GM19468 (cell line): Measurements from ENCODE around the gene INPP5D.
A peak's percentile ranks its signal among the peaks of the same experiment; 100 is the strongest.
"Not testable (repeated sequence)": the region's sequence is repeated elsewhere in the genome, so short reads cannot be mapped to it uniquely, and the experiment has no call there.

ENCODE experiments used
- ATAC-seq: cut with Tn5 transposase; IDR thresholded peaks from one replicate; pipeline ENCODE4 v1.9.1; 2021; ENCODE audit warnings: mild to moderate bottlenecking, moderate library complexity, moderate number of reproducible peaks; ENCODE audit not compliant: unreplicated experiment; ENCODE audit errors: extremely low read depth

The INPP5D gene

GRCh38 chr2:233087713-233088112 is 27.6 kb downstream of the INPP5D start:
- ATAC-seq = no peak

GRCh38 chr2:233088972-233089345 is 28.8 kb downstream of the INPP5D start:
- ATAC-seq = no peak

- ATAC-seq = no peak
Observed at GRCh38 chr2:233089851-233090250, 29.7 kb downstream of the INPP5D start.

GRCh38 chr2:233090879-233091278 is 30.7 kb downstream of the INPP5D start:
- no peak for ATAC-seq

- ATAC-seq = no peak
Observed at GRCh38 chr2:233091595-233092375, 31.6 kb downstream of the INPP5D start.

GRCh38 chr2:233092432-233093165 is 32.5 kb downstream of the INPP5D start:
- no peak for ATAC-seq

- ATAC-seq = no peak
Observed at GRCh38 chr2:233093166-233093448, 33.0 kb downstream of the INPP5D start.

- no peak for ATAC-seq
Observed at GRCh38 chr2:233093721-233094120, 33.6 kb downstream of the INPP5D start.

- no peak for ATAC-seq
Observed at GRCh38 chr2:233094614-233095013, 34.5 kb downstream of the INPP5D start.

GRCh38 chr2:233096006-233096405 is 35.9 kb downstream of the INPP5D start:
- ATAC-seq = no peak

- no peak for ATAC-seq
Observed at GRCh38 chr2:233098618-233099017, 38.5 kb downstream of the INPP5D start.

GRCh38 chr2:233099820-233100191 is 39.7 kb downstream of the INPP5D start:
- not testable (repeated sequence) for ATAC-seq

- ATAC-seq = peak; percentile 81
Observed at GRCh38 chr2:233100192-233100998, 40.3 kb downstream of the INPP5D start.

GRCh38 chr2:233101141-233101540 is 41.0 kb downstream of the INPP5D start:
- no peak for ATAC-seq

- ATAC-seq = no peak
Observed at GRCh38 chr2:233101816-233102215, 41.7 kb downstream of the INPP5D start.

- no peak for ATAC-seq
Observed at GRCh38 chr2:233105156-233105895, 45.2 kb downstream of the INPP5D start.

GRCh38 chr2:233105930-233106329 is 45.8 kb downstream of the INPP5D start:
- ATAC-seq = no peak

GRCh38 chr2:233107011-233107410 is 46.9 kb downstream of the INPP5D start:
- ATAC-seq = no peak

- no peak for ATAC-seq
Observed at GRCh38 chr2:233107831-233108300, 47.7 kb downstream of the INPP5D start.
